ENCODE data around the gene ZFYVE27. TPM values are rescaled to one million over a fixed set of nuclear protein-coding genes. Genes with fewer than 3 reads are reported as not detected.
"Not testable (repeated sequence)": the region's sequence is repeated elsewhere in the genome, so short reads cannot be mapped to it uniquely, and the experiment has no call there.

ZFYVE27 gene, protein sequence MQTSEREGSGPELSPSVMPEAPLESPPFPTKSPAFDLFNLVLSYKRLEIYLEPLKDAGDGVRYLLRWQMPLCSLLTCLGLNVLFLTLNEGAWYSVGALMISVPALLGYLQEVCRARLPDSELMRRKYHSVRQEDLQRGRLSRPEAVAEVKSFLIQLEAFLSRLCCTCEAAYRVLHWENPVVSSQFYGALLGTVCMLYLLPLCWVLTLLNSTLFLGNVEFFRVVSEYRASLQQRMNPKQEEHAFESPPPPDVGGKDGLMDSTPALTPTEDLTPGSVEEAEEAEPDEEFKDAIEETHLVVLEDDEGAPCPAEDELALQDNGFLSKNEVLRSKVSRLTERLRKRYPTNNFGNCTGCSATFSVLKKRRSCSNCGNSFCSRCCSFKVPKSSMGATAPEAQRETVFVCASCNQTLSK
- total RNA-seq, result 10 to 100 TPM; 25.8 to 60.5 (median 39.6) TPM

DNA sequence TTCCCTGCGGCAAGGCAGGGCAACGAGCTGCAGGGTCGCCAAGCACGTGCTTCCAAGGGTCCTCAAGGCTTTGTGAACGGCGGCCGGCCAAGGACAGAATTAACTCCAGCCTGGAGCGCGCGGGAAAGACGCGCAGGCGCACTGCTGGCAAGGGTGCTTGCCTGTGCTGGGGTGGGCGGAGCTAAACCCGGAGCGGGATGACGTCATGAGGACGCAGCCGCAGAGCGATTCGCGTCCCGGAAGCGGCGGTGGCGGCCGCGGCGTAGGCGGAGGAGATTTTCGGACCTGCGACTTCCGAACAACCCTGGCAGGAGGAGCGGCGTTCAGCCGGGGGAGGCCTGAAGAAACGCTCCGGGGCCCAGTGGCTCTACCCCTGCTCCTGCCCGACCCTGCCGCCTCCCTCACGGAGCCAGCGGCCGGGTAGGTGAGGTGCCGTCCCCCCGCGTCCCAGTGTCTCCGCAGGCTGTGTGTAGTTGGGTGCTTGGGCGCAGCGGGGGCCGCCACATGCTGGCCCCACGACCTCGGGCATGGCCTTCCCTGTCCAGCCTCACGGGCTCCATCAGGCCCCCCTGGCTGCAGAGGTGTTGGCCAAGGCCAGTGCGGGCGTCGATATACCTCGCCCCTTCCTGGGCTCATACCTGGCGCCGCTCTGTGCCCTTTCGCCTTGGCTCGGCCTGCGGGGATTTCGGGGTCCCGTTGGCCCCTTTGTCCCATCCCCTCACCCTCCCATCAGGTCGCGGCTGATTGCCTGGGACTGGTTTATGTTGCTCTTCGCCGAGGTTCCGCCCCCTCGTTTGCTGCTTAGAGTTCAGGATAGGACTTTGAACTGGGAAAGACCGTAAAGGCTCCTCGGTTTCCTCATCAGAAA is at the start of gene ZFYVE27:
Gene ZFYVE27 (plus strand): TSS at position 227 of the 868 bp plus-strand sequence. CDS start 1,350 bp downstream, outside the sequence.
- DNase-seq (ENCODE audit: low spot score in 2 of 2), result peak; percentile 97 to 98
- no peaks in the 10 kb centered on the region for H3K27me3 ChIP-seq
- H3K4me3 ChIP-seq, result peak within 1 kb of the TSS; percentile 86
- H3K36me3 ChIP-seq, result peaks cover 21% of the 10 kb centered on the region
- H3K27ac ChIP-seq, result peak within 1 kb of the TSS; percentile 92
- no peaks in the 10 kb centered on the region for H3K9me3 ChIP-seq
- peaks cover 19% of the 10 kb centered on the region for H3K4me1 ChIP-seq
- WGBS, result 0% methylated on average over 17 of the region's 72 CpGs
- TF ChIP-seq, protein P1, sequence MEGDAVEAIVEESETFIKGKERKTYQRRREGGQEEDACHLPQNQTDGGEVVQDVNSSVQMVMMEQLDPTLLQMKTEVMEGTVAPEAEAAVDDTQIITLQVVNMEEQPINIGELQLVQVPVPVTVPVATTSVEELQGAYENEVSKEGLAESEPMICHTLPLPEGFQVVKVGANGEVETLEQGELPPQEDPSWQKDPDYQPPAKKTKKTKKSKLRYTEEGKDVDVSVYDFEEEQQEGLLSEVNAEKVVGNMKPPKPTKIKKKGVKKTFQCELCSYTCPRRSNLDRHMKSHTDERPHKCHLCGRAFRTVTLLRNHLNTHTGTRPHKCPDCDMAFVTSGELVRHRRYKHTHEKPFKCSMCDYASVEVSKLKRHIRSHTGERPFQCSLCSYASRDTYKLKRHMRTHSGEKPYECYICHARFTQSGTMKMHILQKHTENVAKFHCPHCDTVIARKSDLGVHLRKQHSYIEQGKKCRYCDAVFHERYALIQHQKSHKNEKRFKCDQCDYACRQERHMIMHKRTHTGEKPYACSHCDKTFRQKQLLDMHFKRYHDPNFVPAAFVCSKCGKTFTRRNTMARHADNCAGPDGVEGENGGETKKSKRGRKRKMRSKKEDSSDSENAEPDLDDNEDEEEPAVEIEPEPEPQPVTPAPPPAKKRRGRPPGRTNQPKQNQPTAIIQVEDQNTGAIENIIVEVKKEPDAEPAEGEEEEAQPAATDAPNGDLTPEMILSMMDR (IDR thresholded peaks at IDR 0.05), result no peak
- TF ChIP-seq POLR2A (IDR thresholded peaks at IDR 0.05) (peak; percentile 29 to 91), EP300 (IDR thresholded peaks at IDR 0.05) (no peak), POLR2AphosphoS5 (IDR thresholded peaks at IDR 0.05) (peak; percentile 60 to 88 (median 76))

DNA sequence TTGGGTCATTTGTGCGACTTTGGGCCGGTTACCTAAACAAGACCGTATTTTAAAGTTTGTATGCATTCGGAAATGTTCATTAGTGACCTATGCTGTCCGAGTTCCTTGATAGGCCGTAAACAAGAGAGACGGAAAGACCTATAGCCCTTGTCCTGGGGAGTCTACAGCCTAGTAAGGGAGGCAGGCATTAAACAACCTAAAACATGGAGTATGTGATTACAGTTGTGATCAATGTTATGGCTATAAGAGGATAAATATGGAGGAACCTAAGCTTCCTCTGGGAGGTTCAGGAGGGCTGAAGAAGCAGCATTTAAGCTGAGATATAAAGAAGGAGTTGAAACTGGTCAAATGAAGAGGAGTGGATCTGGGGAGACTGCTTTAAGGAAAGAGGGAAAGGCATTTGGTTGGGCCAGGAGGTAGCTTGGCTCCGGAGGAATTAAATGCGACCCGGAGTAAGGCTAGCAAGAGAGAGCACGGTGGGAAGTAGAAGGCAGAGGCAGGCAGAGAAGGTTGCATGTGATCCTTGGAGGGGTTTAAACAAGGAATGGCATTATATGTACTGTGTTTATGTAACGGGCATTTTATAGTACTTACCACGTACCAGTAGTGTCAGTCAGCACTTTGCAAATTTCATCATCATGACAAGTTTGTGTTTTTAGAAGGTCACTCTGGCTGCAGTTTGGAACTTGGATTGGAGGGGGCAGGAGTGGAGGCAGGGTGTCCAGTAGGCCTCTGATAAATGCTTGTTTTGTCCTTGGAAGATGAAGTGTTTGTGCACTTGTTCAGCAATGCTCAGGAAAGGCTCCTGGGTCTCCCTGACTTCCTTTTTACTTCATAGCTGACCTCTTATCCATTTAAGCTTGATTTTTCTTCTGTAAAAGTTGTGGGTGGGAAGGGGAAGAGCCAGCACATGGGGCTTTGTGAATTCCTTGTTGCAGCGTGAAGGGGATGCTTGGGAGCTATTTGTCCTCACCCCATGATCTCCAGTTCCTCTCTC is 48.8 kb upstream of the ZFYVE27 start:
- peak overlapping the region; percentile 68 for H3K4me3 ChIP-seq
- no peaks in the 10 kb centered on the region for H3K9me3 ChIP-seq
- peak overlapping the region; percentile 92 for H3K27ac ChIP-seq
- peaks cover 72% of the 10 kb centered on the region for H3K4me1 ChIP-seq
- 44% methylated on average over 14 of the region's 14 CpGs for WGBS
- TF ChIP-seq, protein P1 (IDR thresholded peaks at IDR 0.05), result no peak
- TF ChIP-seq EP300 (IDR thresholded peaks at IDR 0.05), result peak; percentile 76
- TF ChIP-seq POLR2AphosphoS5 (IDR thresholded peaks at IDR 0.05), result peak in 1 of 3 donors; percentile 40
- TF ChIP-seq POLR2A (IDR thresholded peaks at IDR 0.05), result no peak
- no peaks in the 10 kb centered on the region for H3K36me3 ChIP-seq
- H3K27me3 ChIP-seq, result no peaks in the 10 kb centered on the region
- no peak for DNase-seq (ENCODE audit: low spot score in 2 of 2)

- 44% methylated on average over 5 of the region's 5 CpGs for WGBS
- DNase-seq (ENCODE audit: low spot score in 2 of 2), result peak in 1 of 2 donors; percentile 87
- Histone ChIP-seq H3K4me3 (no peak overlapping the region), H3K9me3 (no peaks in the 10 kb centered on the region), H3K27ac (peak overlapping the region; percentile 92), H3K27me3 (no peaks in the 10 kb centered on the region), H3K36me3 (no peaks in the 10 kb centered on the region), H3K4me1 (peaks cover 57% of the 10 kb centered on the region)
- TF ChIP-seq EP300 (IDR thresholded peaks at IDR 0.05), result no peak
- TF ChIP-seq POLR2AphosphoS5 (IDR thresholded peaks at IDR 0.05), result peak; percentile 3 to 81 (median 79)
- TF ChIP-seq, protein P1 (IDR thresholded peaks at IDR 0.05), result no peak
Measured at GRCh38 chr10:97689559-97690020, 47.3 kb upstream of the ZFYVE27 start.

DNA sequence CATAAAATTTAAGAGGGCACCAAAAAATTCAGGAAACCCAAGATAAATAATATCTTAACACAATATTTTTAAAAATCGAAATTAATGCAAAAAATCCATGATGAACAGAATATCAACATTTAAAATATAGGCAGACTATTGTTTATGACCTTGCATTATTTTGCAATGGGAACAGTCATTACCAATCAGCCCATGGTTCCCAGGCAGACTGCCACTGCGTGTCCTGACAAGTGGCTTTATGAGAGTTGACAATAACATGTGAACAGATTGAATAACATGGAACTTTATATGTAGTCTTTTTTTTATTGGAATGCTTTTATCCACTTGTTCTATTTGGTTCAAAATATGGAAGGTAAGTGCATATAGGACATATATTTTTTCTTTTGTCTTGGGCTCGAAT is 46.8 kb upstream of the ZFYVE27 start:
- Histone ChIP-seq H3K4me1 (peaks cover 52% of the 10 kb centered on the region), H3K4me3 (no peak overlapping the region), H3K27me3 (no peaks in the 10 kb centered on the region), H3K27ac (peak overlapping the region; percentile 92), H3K36me3 (no peaks in the 10 kb centered on the region), H3K9me3 (no peaks in the 10 kb centered on the region)
- whole genome bisulfite sequencing, result 64% methylated on average over 3 of the region's 3 CpGs
- TF ChIP-seq EP300 (IDR thresholded peaks at IDR 0.05) (no peak), POLR2AphosphoS5 (IDR thresholded peaks at IDR 0.05) (peak in 2 of 3 donors; percentile 13 to 19), POLR2A (IDR thresholded peaks at IDR 0.05) (no peak)
- TF ChIP-seq, protein P1 (IDR thresholded peaks at IDR 0.05), result no peak
- no peak for DNase-seq (ENCODE audit: low spot score in 2 of 2)

GRCh38 chr10:97698072-97698655 is 38.8 kb upstream of the ZFYVE27 start:
- WGBS, result 73% methylated on average over 11 of the region's 11 CpGs
- H3K27ac ChIP-seq, result not testable (repeated sequence)

More at GRCh38 chr10:97698072-97698655, 38.8 kb upstream of the ZFYVE27 start:
- not testable (repeated sequence) for H3K4me1 ChIP-seq; H3K36me3 ChIP-seq; H3K4me3 ChIP-seq; DNase-seq (ENCODE audit: low spot score in 2 of 2); H3K27me3 ChIP-seq; H3K9me3 ChIP-seq

Measured in suprapubic skin (tissue), 4 donors.